A673 (cell line): Measurements from ENCODE around the gene NOM1.

ENCODE experiments used
- CTCF ChIP-seq: fragments of 300-800, 200-600 bp; sonication (generic); conservative IDR thresholded peaks from 2 replicates; pipeline ENCODE4 v1.5.1; 2017; ENCODE audit warnings: low read depth, mild to moderate bottlenecking, antibody characterized with exemption, low read length, moderate library complexity, mixed read lengths
- EZH2 ChIP-seq: fragments of 200-600 bp; sonication (generic); IDR thresholded peaks from 2 replicates; pipeline ENCODE4 v1.6.1; 2017; ENCODE audit warnings: borderline replicate concordance, low read depth, mild to moderate bottlenecking, mixed read lengths, antibody characterized with exemption, low read length; ENCODE audit not compliant: poor library complexity, severe bottlenecking

GRCh38 chr7:157016024-157016351 is 66.5 kb downstream of the NOM1 start:
- TF ChIP-seq CTCF (no peak), EZH2 (no peak)
